Suppressor macrophage (primary cell): Measurements from ENCODE around the gene GPR161.
A peak's percentile ranks its signal among the peaks of the same experiment; 100 is the strongest.
"Not testable (repeated sequence)": the region's sequence is repeated elsewhere in the genome, so short reads cannot be mapped to it uniquely, and the experiment has no call there.

Source experiments
- DNase-seq, 4 experiments: peaks; one replicate each; pipeline ENCODE4 v3.0.0-alpha.2; 2020 to 2022

Gene GPR161

GRCh38 chr1:168085401-168085872 is 51.3 kb downstream of the GPR161 start:
- DNase-seq, result no peak

GRCh38 chr1:168084396-168085231 is 52.1 kb downstream of the GPR161 start:
- peak; percentile 77 to 89 (median 85) for DNase-seq

DNA sequence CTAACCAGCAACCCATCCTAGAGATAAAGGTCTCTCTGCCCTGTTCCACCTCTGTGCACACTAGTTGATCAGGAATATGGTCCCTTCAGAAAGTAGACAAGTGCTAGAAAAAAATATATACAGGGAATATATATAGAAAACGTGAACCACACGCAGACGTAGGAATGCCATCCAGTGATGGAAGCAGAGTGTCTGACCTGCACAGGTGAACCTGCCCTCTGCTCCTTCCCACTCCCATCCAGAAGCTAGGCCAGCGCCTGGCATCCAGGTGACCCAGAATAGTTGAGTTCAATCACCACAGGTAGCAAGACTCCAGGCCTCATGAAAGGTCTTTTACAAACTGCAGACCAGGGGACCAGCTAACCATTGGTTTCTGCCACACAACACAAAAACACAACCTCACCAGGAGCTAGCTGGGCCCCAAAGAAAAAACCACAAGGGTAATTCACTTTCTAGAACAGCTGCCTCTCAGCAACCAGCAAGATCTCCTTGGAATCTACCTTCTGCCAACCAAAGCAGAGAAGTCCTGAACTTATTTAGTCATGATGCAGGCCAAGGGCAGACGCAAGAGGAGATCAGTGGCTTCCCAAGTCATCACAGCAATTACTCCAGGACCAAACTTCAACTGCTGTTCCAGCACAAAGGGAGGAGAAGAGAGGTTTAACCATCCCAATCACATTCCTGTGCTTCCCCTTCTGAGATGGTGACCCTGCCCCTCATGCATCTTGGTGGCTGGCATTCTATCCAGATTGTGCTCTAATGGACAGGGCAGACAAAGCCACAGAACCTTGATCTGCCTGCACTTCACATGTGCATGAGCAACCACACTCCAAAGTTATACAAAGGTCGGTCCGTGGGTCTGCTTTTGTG is 53.0 kb downstream of the GPR161 start:
- no peak for DNase-seq

GRCh38 chr1:168082008-168082876 is 54.5 kb downstream of the GPR161 start:
- peak; percentile 83 to 90 (median 86) for DNase-seq

DNA sequence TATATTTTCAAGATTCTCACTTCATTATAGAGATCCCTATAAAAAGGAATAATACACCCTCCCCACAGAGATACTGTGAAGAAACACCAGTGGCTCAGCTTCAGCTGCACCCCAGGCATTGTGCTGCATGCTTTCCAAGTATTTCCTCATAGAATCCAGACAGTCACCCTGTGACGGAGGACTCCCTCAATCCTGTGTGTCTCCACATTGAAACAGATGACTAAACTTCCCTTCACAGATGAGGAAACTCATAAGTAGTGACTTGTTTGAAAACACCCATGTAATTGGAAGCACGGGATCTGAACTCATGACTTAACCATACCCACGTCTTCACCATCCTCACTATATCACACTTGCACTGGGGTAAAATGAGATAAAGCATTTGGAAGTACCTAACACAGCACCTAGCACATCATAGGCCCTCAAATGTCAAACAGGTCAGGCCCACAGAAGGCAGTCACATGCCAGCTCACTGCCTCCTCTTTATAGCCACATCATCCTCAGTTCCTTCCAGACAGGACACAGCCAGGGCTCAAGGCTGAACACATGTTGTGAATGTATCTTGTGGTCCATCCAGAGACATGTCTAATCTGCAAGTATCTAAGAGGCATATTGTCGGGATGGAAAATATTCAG is 55.2 kb downstream of the GPR161 start:
- peak; percentile 89 to 98 (median 92) for DNase-seq

GRCh38 chr1:168079761-168080160 is 57.0 kb downstream of the GPR161 start:
- no peak for DNase-seq

- DNase-seq, result no peak
These were observed 67.3 kb downstream of the GPR161 start for GRCh38 chr1:168069384-168069783.

DNA sequence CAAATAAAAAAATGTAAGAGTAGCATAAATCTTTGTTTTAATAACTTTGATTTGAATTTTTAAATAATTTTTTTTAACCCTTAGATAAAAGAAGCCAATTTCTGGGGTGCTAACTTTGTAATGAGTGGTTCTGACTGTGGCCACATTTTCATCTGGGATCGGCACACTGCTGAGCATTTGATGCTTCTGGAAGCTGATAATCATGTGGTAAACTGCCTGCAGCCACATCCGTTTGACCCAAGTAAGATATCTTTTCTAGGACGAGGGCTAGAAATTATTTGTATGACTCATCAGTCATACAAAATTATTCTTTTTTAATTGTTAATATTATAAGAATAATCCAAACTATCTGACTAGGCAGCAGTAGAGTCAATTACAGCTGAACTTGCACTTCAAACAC is 71.2 kb downstream of the GPR161 start:
- no peak for DNase-seq

- no peak for DNase-seq
These were observed 72.5 kb downstream of the GPR161 start for GRCh38 chr1:168064216-168064615.

GRCh38 chr1:168057921-168058320 is 78.8 kb downstream of the GPR161 start:
- no peak for DNase-seq

DNA sequence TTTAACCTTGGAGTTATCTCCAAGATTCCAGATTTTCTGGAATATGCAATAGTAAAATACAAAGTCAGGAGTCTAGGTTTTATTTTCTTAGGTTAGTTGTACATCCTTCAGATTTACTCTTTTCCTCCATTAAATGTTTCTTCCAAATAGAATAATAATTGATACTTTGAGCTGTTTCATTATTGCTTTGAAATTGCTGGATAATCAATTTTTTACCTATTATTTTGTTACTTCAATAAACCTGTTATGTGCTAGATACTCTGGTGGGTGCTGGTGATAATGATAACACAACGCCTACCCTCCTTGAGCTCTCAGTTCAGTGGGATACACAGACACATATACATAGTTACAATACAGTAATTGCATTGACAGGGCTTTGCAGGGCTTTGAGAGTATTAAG is 79.4 kb downstream of the GPR161 start:
- no peak for DNase-seq

DNA sequence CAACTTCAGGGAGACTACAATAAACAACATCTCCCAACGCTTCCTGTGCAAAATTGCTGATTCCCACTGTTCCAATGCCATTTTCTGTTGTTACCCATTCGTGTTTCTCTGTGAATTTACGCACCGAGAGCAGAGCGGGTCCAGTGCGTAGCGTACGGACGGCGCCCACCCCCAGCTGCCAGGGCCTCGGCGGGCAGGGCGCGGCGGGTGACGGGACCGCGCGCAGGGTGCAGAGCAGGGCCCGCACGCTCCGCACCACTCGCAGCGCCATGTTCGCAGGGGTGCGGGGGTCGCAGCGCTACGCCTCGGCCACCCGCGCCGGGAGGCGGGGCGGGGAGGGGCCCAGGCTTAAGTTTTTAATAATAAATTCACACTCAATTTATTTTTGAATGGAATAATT is 80.6 kb downstream of the GPR161 start:
- not testable (repeated sequence) for DNase-seq

- peak; percentile 38 to 73 (median 65) for DNase-seq
These were observed 82.6 kb downstream of the GPR161 start for GRCh38 chr1:168054117-168054516.

- DNase-seq, result no peak
These were observed 83.0 kb downstream of the GPR161 start for GRCh38 chr1:168053681-168054080.

GRCh38 chr1:168050880-168051279 is 85.8 kb downstream of the GPR161 start:
- no peak for DNase-seq

- DNase-seq, result no peak
These were observed 86.4 kb downstream of the GPR161 start for GRCh38 chr1:168050307-168050706.

- DNase-seq, result no peak
These were observed 91.4 kb downstream of the GPR161 start for GRCh38 chr1:168045311-168045710.

DNA sequence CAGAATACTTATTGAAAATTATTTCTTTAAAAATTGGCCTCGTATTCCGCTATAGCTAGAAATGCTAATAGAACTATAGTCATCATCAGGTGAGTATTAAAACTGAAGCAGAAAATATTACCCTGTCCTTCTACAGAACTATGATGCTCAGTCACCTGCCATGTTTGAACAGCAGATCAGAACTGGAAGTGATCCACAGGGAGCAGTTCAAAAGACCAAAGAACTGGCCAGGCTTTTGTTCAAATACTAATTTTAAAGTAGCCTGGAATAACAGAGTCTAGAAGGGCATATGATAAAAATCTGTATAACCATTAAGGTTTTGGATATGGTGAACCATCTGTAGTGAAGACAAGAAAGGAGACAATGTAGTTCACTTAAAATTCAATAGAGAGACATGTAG is 94.4 kb downstream of the GPR161 start:
- no peak for DNase-seq

- DNase-seq, result no peak
These were observed 101.4 kb downstream of the GPR161 start for GRCh38 chr1:168035345-168035744.

DNA sequence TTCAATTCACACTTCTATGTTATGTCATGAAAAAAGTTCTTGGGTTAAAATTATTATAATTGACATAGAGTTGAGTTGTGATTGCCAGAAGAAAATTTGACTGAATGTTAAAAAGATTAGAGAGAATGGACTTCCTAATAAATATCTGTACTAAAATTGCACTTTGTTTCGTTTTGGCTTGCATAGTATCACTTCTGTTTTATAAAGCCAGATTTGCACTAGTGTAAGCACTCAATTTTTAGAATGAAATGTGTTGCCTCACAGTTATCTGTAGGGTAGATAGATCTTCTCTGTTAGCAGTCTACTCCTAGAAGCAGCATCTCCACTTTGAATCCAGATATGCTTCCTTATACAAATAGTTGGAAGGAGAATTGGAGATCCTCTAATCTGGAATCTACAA is 104.7 kb downstream of the GPR161 start:
- DNase-seq, result peak in 3 of 4 experiments; percentile 32 to 67 (median 53)

DNA sequence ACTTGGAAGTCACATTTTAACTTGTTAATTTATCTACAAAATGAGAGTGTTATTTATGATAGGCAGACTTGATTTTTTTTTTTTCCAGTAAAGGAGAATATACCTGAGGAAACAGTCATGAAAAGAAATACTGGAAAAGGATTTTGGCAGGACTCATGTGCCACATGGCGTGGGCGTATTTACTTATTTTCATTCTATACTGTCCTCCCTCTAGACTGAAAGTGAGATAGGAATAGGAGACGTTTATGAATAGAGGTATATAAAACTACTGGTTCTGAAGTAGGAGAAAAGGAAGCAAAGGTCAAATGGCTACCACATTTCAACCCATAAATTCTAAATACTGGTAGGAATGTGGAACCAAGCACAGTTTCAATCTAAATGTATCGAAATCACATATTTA is 105.1 kb downstream of the GPR161 start:
- peak in 1 of 4 experiments; percentile 14 for DNase-seq

DNA sequence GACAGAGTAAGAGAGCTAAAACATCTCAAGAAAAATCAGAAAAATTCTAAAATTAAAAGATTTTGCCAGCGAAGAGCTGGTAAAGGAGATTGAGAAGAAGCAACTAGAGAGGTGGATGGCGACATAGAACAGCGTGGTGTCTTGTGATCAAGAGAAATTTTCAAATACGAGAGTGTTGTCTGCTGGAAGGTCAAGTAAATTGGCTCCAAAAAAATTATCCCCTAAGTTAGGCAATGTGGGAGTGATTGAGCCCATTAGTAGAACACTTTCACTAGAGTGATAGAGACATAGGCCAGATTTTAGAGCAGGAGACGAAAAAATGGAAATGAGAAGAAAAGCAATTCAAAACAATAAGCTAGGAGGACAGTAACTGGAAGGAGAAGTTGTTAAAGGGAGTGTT is 105.5 kb downstream of the GPR161 start:
- DNase-seq, result peak in 2 of 4 experiments; percentile 5 to 32
